Fibroblast of skin of abdomen (primary cell): ENCODE data around the gene NAT14.

Source experiments
- DNase-seq: peaks from one replicate; pipeline ENCODE4 v3.0.0-alpha.2; 2013

NAT14 gene

GRCh38 chr19:55472463-55472862 is 12.5 kb upstream of the NAT14 start:
- peak; percentile 72 for DNase-seq

GRCh38 chr19:55473225-55474012 is 11.6 kb upstream of the NAT14 start:
- no peak for DNase-seq

- DNase-seq: peak; percentile 46
Measured at GRCh38 chr19:55474269-55475265, 10.4 kb upstream of the NAT14 start.

GRCh38 chr19:55476100-55476775 is 8.8 kb upstream of the NAT14 start, which contains the start of gene ZNF628:
TSS of gene ZNF628 (plus strand) at chr19:55476617. CDS start at chr19:55479911, 3,294 bp downstream.
- peak; percentile 99 for DNase-seq

- no peak for DNase-seq
Measured at GRCh38 chr19:55477905-55478304, 7.1 kb upstream of the NAT14 start.

GRCh38 chr19:55478364-55478763 is 6.6 kb upstream of the NAT14 start:
- no peak for DNase-seq

GRCh38 chr19:55479045-55479444 is 5.9 kb upstream of the NAT14 start:
- no peak for DNase-seq

GRCh38 chr19:55479451-55480230 is 5.3 kb upstream of the NAT14 start:
- DNase-seq: no peak

GRCh38 chr19:55481148-55481793 is 3.7 kb upstream of the NAT14 start:
- no peak for DNase-seq

GRCh38 chr19:55481794-55482155 is 3.2 kb upstream of the NAT14 start:
- no peak for DNase-seq

- DNase-seq: no peak
Measured at GRCh38 chr19:55482156-55482961, 2.6 kb upstream of the NAT14 start.

- no peak for DNase-seq
Measured at GRCh38 chr19:55482967-55483705, 1.9 kb upstream of the NAT14 start.

GRCh38 chr19:55483706-55484592 is 1.0 kb upstream of the NAT14 start:
- no peak for DNase-seq

- DNase-seq: no peak
Measured at GRCh38 chr19:55485439-55486011, 537 bp downstream of the NAT14 start.

GRCh38 chr19:55486043-55486970 is 1.3 kb downstream of the NAT14 start:
- DNase-seq: no peak

GRCh38 chr19:55486971-55487923 is 2.3 kb downstream of the NAT14 start:
- peak; percentile 96 for DNase-seq
